GM04504 (cell line): ENCODE measurements around the gene THOP1.

Experiments
- DNase-seq: peaks from one replicate; pipeline ENCODE4 v3.0.0-alpha.2; 2012; ENCODE audit warnings: low read depth

THOP1 gene

GRCh38 chr19:2762783-2763496 is 22.4 kb upstream of the THOP1 start:
- no peak for DNase-seq

DNA sequence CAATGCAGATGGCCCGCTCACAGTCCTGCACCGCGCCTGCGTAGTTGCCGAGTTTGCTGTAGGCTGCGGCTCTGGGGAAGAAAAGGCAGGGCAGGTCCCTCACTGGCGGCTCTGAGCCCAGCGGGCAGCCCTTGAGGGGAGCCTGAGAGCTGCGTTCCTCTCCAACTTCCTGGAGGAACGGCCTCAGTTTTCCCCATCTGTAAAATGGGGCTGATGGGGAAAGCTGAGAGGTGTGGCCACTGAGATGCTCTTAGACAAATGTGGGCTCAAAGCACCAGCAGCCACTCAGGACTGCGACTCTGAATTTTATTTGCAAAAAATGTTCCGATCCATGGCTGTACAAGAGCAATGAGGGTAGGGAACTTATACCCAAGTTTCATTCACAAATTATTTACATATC is 21.6 kb upstream of the THOP1 start:
- DNase-seq, result no peak

DNA sequence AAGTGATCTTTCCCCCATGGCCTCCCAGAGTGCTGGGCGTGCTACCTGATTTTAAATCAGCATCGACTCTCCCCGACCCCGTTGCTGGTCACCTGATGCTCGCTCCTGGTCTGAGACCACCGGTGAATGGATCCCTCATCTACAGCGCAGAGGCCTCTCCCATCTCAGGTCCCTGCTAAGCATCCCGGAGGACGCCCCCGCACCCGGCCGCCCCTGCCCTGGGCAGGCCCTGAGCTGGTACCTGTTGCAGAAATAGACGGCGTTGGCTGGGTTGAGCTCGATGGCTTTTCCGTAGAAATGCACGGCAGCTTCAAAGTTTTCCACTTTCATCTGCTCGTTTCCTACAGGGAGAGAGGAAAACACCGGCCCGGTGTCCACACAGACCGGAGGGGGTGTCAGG is 20.4 kb upstream of the THOP1 start:
- DNase-seq, result no peak

DNA sequence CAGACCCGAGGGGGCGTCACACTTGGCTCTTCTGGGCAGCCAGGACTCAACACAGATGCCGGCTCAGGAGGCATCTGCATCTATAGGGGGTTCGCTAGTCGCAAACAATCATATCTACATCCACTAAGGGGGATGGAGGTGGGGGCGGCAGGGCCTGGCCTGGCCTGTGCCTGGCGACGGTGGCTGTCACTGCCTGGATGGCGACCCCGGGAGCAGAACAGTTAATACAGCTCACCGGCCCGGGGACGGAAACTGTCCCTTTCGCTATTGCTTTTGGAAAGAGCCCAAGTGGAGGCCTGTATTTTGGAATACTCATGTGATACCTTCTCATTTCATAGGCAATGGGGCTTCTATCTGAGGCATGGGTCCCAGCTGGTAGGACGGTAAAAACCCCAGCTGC is 19.9 kb upstream of the THOP1 start:
- DNase-seq, result no peak

DNA sequence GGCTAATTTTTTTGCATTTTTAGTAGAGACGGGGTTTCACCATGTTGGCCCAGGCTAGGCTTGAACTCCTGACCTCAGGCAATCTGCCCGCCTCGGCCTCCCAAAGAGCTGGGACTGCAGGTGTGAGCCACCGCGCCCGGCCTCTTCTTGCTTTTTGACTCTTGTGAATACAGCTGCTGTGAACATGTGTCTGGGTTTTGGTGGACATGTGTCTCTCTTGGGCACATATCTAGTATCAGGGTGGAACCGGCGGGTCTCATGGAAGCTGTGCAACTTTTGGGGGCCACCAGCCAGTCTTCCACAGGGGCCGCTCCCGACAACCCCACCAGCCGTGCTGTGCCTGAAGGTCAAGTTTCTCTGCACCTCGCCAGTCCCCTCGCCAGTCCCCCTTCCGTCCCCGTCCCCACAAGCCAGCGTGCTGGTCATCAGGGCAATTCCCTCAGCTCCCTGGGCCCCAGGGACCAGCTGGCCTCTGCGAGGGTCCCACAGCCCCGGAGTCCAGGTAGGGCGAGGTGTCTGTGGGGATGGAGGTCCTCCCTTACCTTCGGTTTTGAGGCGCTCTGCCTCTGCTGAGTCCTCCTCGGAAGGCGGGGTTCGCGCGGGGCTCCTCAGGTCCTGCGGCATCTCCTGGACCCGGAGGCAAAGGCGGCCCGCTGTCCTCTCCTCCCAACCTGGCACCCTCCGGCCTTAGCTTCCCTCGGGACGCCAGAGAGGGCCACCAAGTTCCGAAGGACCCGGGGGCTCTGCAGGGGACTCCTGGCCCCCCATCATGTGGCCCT is 18.5 kb upstream of the THOP1 start:
- no peak for DNase-seq

- DNase-seq, result no peak
Measured at GRCh38 chr19:2767688-2768087, 17.6 kb upstream of the THOP1 start.

- DNase-seq, result no peak
Measured at GRCh38 chr19:2768365-2769132, 16.8 kb upstream of the THOP1 start.

- no peak for DNase-seq
Measured at GRCh38 chr19:2769218-2769617, 16.1 kb upstream of the THOP1 start.

DNA sequence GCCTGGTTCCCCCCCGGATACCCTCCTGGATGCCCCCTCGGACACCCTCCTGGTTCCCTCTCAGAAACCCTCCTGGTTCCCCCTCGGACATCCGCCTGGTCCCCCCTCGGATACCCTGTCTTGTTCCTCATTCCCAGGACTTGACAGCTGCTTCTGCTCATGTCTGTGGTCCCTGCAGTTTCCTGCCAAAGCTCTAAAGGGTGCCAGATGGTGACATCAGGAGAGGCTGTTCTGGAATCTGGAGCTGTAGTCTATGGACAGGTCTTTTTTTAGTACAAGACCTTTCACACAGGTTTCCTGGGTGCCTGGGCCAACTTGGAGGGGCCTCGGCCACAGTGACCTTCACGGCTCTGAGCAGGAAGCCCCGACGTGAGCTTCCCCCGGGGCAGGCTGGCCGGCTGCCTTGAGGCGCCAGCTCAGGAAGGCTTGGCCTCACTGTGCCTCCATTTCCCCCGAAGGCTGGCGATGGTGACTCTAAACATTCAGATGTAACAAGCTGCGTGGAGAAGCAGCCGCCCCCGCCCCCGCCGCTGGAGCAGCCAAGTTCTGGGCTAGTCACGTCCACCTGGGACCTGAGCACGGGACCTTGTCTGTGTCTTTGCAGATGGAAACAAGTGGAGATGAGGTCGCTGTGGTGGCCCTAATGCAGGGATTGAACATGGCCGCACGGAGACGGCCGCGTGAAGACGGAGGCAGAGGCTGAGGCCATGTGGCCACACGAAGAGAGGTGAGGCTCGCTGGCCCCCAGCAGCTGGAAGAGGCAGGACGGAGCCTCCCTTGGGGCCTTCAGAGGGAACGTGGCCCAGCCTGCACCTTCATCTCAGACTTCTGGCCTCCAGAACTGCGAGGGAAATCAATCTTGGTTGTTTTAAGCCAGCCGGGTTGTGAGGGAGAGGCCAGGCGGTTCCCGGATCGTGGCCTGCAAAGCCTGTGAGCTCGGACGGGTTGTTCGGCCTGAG is 15.0 kb upstream of the THOP1 start:
- no peak for DNase-seq

- DNase-seq, result no peak
Measured at GRCh38 chr19:2771786-2772674, 13.3 kb upstream of the THOP1 start.

DNA sequence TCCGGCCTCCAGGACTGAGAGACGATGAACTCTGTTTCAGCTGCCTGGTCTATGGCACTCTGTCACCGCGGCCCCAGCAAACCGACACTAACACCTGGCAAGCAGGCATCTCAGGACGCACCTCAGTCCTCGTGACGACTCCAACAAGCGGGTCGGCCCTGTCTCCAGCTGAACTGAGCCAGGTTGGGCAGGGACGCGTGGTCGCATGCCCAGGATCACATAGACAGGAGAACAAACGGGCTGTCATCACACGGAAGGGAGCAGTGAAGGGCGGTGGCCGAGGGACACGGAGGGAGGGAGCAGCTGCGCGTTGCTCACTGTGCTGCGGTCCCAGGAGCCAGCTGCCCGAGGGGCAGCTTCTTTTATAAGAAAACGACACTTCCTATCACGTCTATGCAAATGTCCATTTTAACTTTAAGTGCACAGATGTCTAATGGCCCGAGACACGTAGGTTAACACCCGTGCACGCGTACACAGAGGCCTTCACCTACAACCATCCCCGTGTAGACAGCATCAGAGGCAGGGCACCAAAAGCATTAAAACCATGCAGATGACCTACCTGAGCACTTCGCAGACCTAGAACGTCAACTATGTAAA is 11.1 kb upstream of the THOP1 start:
- DNase-seq, result no peak

GRCh38 chr19:2774953-2775555 is 10.2 kb upstream of the THOP1 start:
- DNase-seq, result no peak

DNA sequence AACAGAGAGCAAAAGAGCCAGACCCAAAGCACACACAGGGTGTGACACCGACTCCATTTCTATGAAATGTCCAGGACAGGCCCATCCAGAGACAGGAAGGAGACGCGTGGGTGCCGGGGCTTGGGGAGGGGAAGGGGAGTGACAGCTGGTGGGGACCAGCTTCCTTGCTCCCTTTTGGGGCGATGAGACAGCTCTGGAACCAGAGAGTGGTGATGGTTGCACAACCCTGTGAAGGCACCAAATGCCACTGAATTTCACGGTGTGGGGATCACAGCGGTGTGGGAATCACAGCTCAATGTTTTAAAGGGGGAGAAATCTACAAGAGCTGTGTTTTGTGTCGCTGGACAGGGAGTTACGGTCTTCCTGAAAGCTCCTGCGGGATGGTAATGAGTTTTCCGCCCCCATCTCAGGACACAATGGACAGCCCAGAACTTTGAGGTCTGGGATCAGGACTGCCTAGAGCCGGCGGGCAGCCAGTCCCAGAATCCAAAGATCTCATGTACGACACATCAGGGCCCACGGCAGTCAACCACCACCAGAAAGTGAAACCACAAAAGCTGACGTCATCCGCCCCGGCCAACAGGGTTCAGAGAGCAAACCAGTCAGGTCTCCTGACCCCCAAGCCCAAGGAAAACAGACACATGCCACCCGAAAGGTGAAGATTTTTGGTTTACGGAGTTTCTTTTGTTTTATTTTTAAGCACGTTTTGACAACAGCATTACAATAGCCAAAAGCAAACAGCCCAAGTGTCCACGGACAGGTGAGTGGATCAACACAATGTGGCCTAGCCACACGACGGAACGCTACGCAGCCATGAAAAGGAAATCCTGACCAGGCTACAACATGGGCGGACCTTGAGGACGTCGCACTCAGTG is 9.5 kb upstream of the THOP1 start:
- DNase-seq, result no peak

DNA sequence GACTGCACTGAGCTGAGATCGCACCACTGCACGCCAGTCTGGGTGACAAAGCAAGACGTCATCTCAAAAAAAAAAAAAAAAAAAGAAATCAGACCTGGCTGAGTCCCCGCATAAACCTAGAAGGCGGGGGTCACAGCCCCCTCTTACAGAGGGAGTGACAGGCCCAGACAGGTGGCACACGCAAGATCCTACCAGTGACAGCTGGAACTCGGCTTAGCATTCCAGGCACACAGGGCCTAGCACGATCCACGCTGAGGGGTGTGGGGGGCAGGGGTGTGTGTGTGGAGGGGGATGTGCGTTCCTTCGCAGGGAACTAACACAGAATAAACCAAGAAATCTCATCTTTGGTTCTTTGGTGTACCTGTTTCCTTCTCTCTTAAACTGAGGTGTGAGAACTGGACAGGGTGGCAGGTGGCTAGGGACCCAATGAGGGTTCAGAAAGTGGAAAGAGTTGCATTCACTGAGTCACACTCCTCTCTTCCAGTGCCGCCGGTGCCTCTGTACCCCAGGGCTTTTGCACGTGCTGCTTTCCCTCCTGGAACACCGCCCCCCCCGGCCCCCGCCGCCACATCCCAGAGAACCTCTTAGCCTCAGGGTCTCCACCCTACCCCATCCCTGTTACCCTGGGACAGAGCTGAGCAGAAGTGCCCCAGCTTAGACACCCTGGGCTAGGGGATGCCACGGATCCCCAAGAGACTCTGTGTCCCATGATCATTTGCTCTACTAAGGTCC is 7.2 kb upstream of the THOP1 start:
- no peak for DNase-seq

DNA sequence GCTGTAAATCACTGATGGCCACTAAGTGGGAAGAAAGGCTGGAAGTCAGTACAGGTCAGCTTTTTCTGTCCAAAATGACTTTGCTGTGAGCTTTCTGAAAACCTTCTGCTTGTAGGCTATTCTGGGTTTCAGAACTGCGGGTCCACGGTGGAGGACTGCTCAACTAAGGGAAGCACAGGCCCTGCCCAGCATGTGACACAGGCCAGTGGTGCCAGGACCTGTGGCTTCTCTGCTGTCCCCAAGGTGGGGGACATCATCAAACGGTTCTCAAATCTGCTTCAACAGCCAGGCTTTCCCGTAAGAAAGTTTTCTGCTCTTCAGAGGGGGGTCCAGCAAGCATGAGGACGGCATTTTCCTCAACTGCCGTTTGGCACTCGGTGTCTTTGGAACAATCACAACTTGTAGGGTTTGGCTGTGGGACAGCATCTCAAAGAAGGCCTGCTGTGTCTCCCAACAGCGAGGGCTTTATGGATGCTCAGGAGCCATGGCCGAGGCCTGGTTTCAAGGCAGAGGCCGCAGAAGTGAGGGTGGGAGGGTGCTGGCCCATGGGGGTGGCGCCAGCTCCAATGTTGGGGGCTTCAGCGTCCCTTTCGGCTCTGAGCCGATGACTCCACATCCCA is 6.1 kb upstream of the THOP1 start:
- no peak for DNase-seq

DNA sequence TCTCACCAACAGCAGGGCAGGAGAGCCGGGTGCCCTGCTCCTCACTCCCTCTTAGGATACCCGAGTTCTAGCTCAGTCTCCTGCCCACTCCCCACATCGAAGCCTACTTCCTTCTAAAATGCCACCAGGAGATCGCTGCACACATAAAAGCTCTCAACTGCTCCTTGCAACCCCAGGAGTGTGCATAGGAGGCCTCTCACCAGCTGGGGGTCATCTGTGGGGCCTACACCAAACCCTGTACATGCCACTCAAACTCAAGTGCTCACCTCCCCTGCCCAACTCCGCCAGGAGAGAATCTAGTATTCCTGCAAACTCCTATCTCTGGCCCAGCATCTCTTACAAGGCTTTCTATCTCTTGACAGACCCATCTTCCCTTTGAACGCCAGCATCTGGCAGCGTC is 5.0 kb upstream of the THOP1 start:
- DNase-seq, result no peak

DNA sequence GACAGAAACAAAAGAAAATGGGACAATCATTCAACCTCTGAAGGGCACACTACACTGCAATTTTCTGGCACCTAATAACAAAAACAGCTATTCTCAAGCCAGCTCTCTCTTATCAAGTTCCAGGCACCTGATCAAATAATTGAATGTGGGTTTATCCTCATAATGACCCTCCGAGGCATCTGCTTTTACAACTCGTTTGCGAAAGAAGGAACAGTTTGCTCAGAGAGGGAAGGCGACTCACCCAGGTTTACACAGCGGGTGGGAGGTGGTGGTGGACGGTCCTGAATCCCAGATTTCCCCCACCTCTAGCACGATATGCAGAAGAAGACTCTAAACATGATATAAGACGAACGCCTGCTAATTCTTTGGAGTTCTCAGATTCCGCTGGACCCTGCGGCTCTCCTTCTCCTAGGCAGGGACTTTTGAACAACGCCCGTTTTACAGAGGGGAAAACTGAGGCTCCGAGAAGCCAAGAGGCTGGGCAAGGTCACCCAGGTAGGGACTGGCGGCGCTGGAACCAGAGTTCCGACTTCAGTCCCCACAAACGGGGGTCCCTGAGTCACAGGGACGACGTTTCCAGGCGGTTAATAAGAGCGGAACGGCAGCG is 2.9 kb upstream of the THOP1 start:
- DNase-seq, result no peak
